NT2/D1 (cell line): Measurements from ENCODE around the gene OR4K17.
"Not testable (repeated sequence)": the region's sequence is repeated elsewhere in the genome, so short reads cannot be mapped to it uniquely, and the experiment has no call there.

ENCODE experiments used
- DNase-seq: peaks from one replicate; pipeline ENCODE4 v3.0.0-alpha.2; 2011; ENCODE audit warnings: low read depth, low spot score
- H3K27me3 ChIP-seq: 2 replicates; pipeline ENCODE4 v1.6.0; 2011; ENCODE audit warnings: mild to moderate bottlenecking; ENCODE audit not compliant: insufficient read length, insufficient read depth
- H3K36me3 ChIP-seq: 2 replicates; pipeline ENCODE4 v1.6.1; 2011; ENCODE audit warnings: mild to moderate bottlenecking, low read length, mixed read lengths; ENCODE audit not compliant: insufficient read depth, insufficient read length
- H3K4me1 ChIP-seq: 2 replicates; pipeline ENCODE4 v1.5.1; 2011; ENCODE audit not compliant: insufficient read depth, insufficient read length
- H3K4me3 ChIP-seq: 2 replicates; pipeline ENCODE4 v1.5.1; 2011; ENCODE audit warnings: low read depth; ENCODE audit not compliant: insufficient read length
- H3K9ac ChIP-seq: 2 replicates; pipeline ENCODE4 v1.6.0; 2011; ENCODE audit warnings: low read depth; ENCODE audit not compliant: insufficient read length
- H3K9me3 ChIP-seq: 2 replicates; pipeline ENCODE4 v1.5.1; 2011; ENCODE audit warnings: mild to moderate bottlenecking, low read length; ENCODE audit not compliant: insufficient read depth
- SUZ12 ChIP-seq: IDR thresholded peaks from 2 replicates; pipeline ENCODE4 v1.6.1; 2011; ENCODE audit not compliant: insufficient read length, insufficient read depth; ENCODE audit errors: extremely low read depth
- YY1 ChIP-seq: IDR thresholded peaks from 2 replicates; pipeline ENCODE4 v1.6.1; 2011; ENCODE audit not compliant: insufficient read length, insufficient read depth
- ZNF274 ChIP-seq: IDR thresholded peaks from 2 replicates; pipeline ENCODE4 v1.6.1; 2011; ENCODE audit warnings: mild to moderate bottlenecking, low read depth, low read length

OR4K17 gene

GRCh38 chr14:20110438-20110837, at the start of gene OR4K17:
OR4K17 (plus strand) TSS chr14:20110739; CDS start chr14:20117500, 6,761 bp downstream.
- Histone ChIP-seq H3K27me3 (no peaks in the 10 kb centered on the region), H3K36me3 (no peaks in the 10 kb centered on the region), H3K9me3 (no peaks in the 10 kb centered on the region), H3K9ac (no peak within 1 kb of the TSS), H3K4me3 (no peak within 1 kb of the TSS), H3K4me1 (no peaks in the 10 kb centered on the region)
- TF ChIP-seq ZNF274 (no peak), SUZ12 (no peak), YY1 (no peak)
- no peak for DNase-seq

GRCh38 chr14:20092050-20092449, 18.5 kb upstream of the OR4K17 start:
- Histone ChIP-seq H3K36me3 (no peaks in the 10 kb centered on the region), H3K9ac (no peak overlapping the region), H3K27me3 (no peaks in the 10 kb centered on the region), H3K4me1 (no peaks in the 10 kb centered on the region), H3K9me3 (no peaks in the 10 kb centered on the region), H3K4me3 (no peak overlapping the region)
- DNase-seq: no peak
- TF ChIP-seq YY1 (no peak), ZNF274 (no peak), SUZ12 (no peak)

- no peak overlapping the region for H3K4me3 ChIP-seq
- no peaks in the 10 kb centered on the region for H3K27me3 ChIP-seq
- DNase-seq: no peak
- no peaks in the 10 kb centered on the region for H3K36me3 ChIP-seq
- no peak overlapping the region for H3K9ac ChIP-seq
- peaks cover 2% of the 10 kb centered on the region; the same call in 1 of the 2 replicates for H3K9me3 ChIP-seq
- H3K4me1 ChIP-seq: no peaks in the 10 kb centered on the region
- TF ChIP-seq YY1: no peak
- TF ChIP-seq ZNF274: no peak
- TF ChIP-seq SUZ12: no peak
Observed at GRCh38 chr14:20093442-20093841, 17.1 kb upstream of the OR4K17 start.

GRCh38 chr14:20098926-20099770, 11.4 kb upstream of the OR4K17 start:
- not testable (repeated sequence) for H3K9me3 ChIP-seq

GRCh38 chr14:20112321-20112720, 1.8 kb downstream of the OR4K17 start:
- H3K27me3 ChIP-seq: no peaks in the 10 kb centered on the region

More at GRCh38 chr14:20098926-20099770, 11.4 kb upstream of the OR4K17 start:
- not testable (repeated sequence) for H3K27me3 ChIP-seq, H3K4me1 ChIP-seq, H3K4me3 ChIP-seq, H3K36me3 ChIP-seq, DNase-seq, H3K9ac ChIP-seq

GRCh38 chr14:20116748-20117147, 6.2 kb downstream of the OR4K17 start:
- H3K9ac ChIP-seq: no peak overlapping the region
- H3K4me1 ChIP-seq: no peaks in the 10 kb centered on the region
- no peak for DNase-seq
- no peaks in the 10 kb centered on the region for H3K27me3 ChIP-seq
- no peaks in the 10 kb centered on the region for H3K36me3 ChIP-seq
- H3K4me3 ChIP-seq: no peak overlapping the region
- TF ChIP-seq YY1: no peak
- peaks cover 20% of the 10 kb centered on the region; the same call in 1 of the 2 replicates for H3K9me3 ChIP-seq

More at GRCh38 chr14:20112321-20112720, 1.8 kb downstream of the OR4K17 start:
- no peak for TF ChIP-seq YY1
- no peak for TF ChIP-seq SUZ12
- TF ChIP-seq ZNF274: no peak
- H3K4me1 ChIP-seq: no peaks in the 10 kb centered on the region
- H3K4me3 ChIP-seq: no peak overlapping the region
- H3K9ac ChIP-seq: no peak overlapping the region
- no peaks in the 10 kb centered on the region for H3K36me3 ChIP-seq
- no peak for DNase-seq
- no peaks in the 10 kb centered on the region for H3K9me3 ChIP-seq

- Histone ChIP-seq H3K4me1 (no peaks in the 10 kb centered on the region), H3K9me3 (peaks cover 20% of the 10 kb centered on the region; the same call in 1 of the 2 replicates), H3K4me3 (no peak overlapping the region), H3K36me3 (no peaks in the 10 kb centered on the region), H3K27me3 (no peaks in the 10 kb centered on the region), H3K9ac (no peak overlapping the region)
- TF ChIP-seq YY1 (no peak), SUZ12 (no peak), ZNF274 (no peak)
- no peak for DNase-seq
Observed at GRCh38 chr14:20118795-20119194, 8.3 kb downstream of the OR4K17 start.

GRCh38 chr14:20138520-20138919, 28.0 kb downstream of the OR4K17 start, which contains the start of gene OR4N5:
OR4N5 (plus strand) TSS chr14:20138820; CDS start chr14:20143736, 4,916 bp downstream.
- no peaks in the 10 kb centered on the region for H3K9me3 ChIP-seq
- no peak for DNase-seq

More at GRCh38 chr14:20138520-20138919, 28.0 kb downstream of the OR4K17 start, which contains the start of gene OR4N5:
- H3K9ac ChIP-seq: no peak within 1 kb of the TSS
- H3K27me3 ChIP-seq: no peaks in the 10 kb centered on the region
- TF ChIP-seq SUZ12 (no peak), YY1 (no peak), ZNF274 (no peak)
- no peaks in the 10 kb centered on the region for H3K36me3 ChIP-seq
- no peak within 1 kb of the TSS for H3K4me3 ChIP-seq
- no peaks in the 10 kb centered on the region for H3K4me1 ChIP-seq
